ENCODE data around the gene TUSC2. TPM values are rescaled to one million over a fixed set of nuclear protein-coding genes. Genes with fewer than 3 reads are reported as not detected.
A peak's percentile ranks its signal among the peaks of the same experiment; 100 is the strongest.

The TUSC2 gene, protein sequence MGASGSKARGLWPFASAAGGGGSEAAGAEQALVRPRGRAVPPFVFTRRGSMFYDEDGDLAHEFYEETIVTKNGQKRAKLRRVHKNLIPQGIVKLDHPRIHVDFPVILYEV
- 21.2 and 26.4 TPM in 2 replicates for total RNA-seq (2014; rRNA removed; shearing (Covaris generic))

DNA sequence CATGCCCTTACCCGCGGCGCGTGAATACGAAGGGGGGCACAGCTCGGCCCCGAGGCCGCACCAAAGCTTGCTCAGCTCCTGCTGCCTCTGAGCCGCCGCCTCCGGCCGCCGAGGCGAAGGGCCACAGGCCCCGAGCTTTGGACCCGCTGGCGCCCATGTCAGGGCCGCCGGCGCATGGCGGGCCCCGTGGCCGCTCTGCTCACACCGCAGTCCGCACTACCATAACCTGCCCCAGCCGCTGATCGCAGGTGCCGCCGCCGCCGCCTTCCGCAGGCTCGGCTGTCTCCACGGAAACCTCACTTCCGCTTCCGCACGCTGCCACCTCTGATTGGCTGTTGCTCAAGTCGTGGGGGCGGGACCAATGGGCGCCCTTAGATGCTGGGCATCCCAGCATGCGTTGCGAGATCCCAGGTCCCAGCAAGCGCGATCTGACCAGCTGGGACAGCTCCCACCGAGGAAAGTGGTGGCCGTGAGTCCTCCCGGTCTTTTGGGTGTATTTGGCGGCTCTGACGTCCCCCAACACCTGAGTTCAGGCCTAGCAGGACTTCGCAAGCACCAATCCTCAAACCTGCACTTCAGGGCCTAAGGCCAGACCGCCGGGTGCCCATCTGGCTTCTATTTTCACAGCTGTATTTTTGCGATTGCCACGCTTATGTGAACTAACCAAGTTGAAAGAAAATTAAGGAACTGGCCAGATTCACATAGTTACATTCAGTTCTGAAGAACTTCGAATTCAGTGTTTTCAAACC is at the start of gene TUSC2:
TSS of gene TUSC2 (minus strand) at position 281 of the 749 bp plus-strand sequence. CDS start at position 157, 124 bp downstream.
- DNase-seq, result peak; percentile 95 to 97
- Histone ChIP-seq H3K4me1 (peaks cover 4% of the 10 kb centered on the region; the same call in 1 of the 2 replicates), H3K9me3 (replicated peaks) (no peaks in the 10 kb centered on the region), H3K4me3 (peak within 1 kb of the TSS; percentile 90), H3K36me3 (peaks cover 23% of the 10 kb centered on the region; the same call in 1 of the 2 replicates), H3K27me3 (no peaks in the 10 kb centered on the region), H3K27ac (peak within 1 kb of the TSS; percentile 11; the same call in 1 of the 2 replicates)

GRCh38 chr3:50375258-50375931 is 47.4 kb upstream of the TUSC2 start:
- Histone ChIP-seq H3K27ac (no peak overlapping the region), H3K27me3 (peaks cover 17% of the 10 kb centered on the region), H3K4me1 (no peaks in the 10 kb centered on the region), H3K36me3 (no peaks in the 10 kb centered on the region), H3K4me3 (no peak overlapping the region), H3K9me3 (replicated peaks) (no peaks in the 10 kb centered on the region)
- DNase-seq, result no peak

DNA sequence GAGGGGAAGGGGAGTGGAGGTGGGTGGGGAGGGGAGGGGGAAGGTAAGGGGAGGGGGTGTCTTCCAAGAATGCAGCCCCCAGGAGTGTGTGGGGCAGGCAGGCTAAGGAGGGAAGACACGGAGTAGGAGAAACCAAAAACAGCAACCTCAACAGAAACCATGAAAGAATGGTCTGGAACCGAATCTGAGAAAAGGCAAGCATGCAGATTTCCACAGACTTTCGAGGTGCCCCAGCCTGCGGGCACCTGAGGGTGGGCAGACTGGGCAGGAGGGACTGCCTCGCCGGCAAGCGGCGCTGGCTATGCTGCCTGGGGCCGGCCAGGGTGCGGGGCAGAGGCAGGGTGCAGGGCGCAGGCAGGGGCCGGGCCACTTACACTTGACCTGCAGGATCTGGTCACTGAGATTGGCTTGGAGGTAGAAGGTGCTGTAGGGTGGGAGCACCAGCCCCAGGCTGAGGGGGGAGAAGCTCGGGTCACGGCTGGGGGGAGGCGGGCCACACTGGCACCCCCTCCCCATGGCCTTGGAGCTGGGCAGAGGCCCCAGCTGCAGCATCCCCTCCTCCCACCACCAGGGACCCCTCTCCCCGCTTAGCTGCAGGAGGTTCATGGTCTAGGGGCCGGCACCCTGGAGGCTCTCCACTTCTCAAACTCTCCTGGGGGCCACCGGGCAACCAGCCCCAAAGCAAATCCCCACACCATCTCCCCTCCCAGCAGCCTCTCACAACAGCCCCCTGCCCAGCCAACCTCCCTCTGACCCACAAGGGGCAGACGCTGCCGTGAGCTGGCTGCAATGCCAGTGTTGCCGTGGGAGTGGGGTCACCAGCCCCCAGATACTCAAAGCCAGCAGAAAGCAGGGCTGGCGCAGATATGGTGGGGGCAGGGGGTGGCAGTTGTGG is 46.6 kb upstream of the TUSC2 start:
- H3K4me1 ChIP-seq, result no peaks in the 10 kb centered on the region
- no peak for DNase-seq
- no peaks in the 10 kb centered on the region for H3K36me3 ChIP-seq
- no peak overlapping the region for H3K4me3 ChIP-seq
- no peak overlapping the region for H3K27ac ChIP-seq
- no peaks in the 10 kb centered on the region for H3K9me3 ChIP-seq (replicated peaks)
- peaks cover 21% of the 10 kb centered on the region for H3K27me3 ChIP-seq

DNA sequence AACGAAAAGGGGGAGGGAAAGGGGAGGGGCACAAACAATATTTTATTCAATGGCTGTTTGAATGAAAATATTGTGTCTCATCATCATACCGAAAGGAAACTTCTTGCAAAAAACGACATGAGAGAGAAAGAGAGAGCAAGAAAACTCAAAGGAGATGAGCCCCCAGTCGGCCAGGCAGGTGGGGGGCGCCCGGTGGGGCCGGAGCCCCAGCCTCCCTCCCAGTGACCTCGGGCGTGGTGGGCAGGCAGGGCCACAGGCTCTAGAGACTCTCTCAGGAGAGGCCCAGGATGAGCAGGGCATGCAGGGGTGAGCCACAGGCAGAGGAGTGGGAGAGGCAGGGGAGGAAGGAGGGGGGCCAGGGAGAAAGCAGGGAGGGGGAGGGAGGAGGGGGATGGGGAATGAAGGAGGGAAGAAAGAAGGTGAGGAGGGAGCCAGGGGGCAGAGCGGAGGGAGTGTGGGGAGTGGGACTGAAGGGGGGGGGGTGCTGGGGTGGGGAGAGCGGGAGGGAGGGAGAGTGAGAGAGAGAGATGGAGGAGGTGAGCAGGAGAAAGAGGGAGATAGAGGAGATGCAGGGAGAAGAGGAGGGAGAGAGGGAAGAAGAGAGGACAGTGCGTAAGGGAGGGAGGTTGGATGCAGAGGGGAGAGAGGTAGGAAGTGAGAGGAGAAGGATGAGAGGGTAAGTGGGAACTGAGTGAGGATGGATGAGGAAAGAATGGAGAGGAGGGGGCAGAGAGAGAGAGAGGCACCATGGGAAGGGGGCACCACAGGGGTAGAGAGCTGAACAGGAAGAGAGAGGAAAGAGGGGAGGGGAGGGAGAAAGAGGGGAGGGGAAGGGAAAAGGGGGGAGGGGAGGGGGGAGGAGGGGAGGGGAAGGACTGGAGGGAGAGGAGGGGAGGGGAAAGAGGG is 45.4 kb upstream of the TUSC2 start:
- Histone ChIP-seq H3K27ac (no peak overlapping the region), H3K27me3 (peaks cover 23% of the 10 kb centered on the region), H3K4me3 (no peak overlapping the region), H3K9me3 (replicated peaks) (no peaks in the 10 kb centered on the region), H3K4me1 (no peaks in the 10 kb centered on the region), H3K36me3 (no peaks in the 10 kb centered on the region)
- no peak for DNase-seq

DNA sequence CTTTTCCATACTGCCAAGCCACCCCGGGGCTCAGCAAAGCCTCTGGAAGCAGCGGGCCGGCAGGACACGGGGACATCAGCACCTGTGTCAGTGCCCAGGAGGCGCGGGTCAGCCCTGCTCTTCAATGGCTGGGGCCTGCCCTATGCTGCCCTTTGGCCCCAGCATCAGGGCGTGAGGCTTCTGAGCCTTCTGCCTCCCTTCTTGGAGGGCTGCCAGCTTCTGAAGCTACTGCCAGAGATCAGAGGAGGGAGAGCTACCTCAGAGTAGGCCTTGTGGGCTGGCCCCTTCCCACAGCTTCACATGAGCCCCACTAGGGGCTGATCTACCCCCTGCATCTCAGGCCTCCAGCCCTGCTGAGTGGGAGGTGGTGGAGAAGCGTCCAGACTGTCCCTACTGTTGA is 44.3 kb upstream of the TUSC2 start:
- DNase-seq, result peak in 1 of 2 experiments; percentile 22
- H3K9me3 ChIP-seq (replicated peaks), result no peaks in the 10 kb centered on the region
- no peak overlapping the region for H3K27ac ChIP-seq
- H3K4me3 ChIP-seq, result no peak overlapping the region
- no peaks in the 10 kb centered on the region for H3K36me3 ChIP-seq
- no peaks in the 10 kb centered on the region for H3K4me1 ChIP-seq
- peaks cover 23% of the 10 kb centered on the region for H3K27me3 ChIP-seq

DNA sequence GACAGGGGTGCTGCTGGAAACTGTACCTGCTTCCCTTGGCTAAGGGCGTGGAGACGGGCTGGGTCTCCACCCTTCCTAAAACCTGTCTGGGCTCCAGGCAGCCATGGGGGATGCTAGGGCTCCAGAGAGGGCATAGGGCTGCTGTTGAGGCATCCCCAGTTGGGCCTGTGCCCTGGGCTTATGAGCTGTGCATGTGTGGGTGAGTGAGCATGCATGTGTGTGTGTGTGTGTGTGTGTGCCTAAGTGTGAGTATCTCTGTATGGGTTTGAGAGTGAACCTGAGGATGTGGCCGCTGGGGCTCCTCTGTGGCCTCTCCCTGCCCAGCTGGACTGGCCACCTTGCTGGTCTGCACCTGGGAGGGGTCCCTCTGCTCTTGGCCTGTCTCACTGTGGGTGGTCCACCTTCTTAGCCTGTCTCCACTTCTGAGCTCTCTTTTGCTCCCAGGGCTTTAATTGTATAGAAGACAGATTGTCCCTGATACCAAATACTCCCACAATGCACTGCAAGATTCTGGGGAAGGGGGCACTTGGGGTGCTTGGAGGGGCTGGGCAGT is 43.2 kb upstream of the TUSC2 start:
- no peak overlapping the region for H3K27ac ChIP-seq
- no peaks in the 10 kb centered on the region for H3K4me1 ChIP-seq
- no peak for DNase-seq
- H3K27me3 ChIP-seq, result peaks cover 23% of the 10 kb centered on the region
- no peak overlapping the region for H3K4me3 ChIP-seq
- H3K9me3 ChIP-seq (replicated peaks), result no peaks in the 10 kb centered on the region
- H3K36me3 ChIP-seq, result no peaks in the 10 kb centered on the region

GRCh38 chr3:50370594-50370993 is 42.6 kb upstream of the TUSC2 start:
- no peaks in the 10 kb centered on the region for H3K4me1 ChIP-seq
- peaks cover 23% of the 10 kb centered on the region for H3K27me3 ChIP-seq
- no peaks in the 10 kb centered on the region for H3K36me3 ChIP-seq
- no peak overlapping the region for H3K4me3 ChIP-seq
- no peak overlapping the region for H3K27ac ChIP-seq
- peak in 1 of 2 experiments; percentile 36 for DNase-seq
- no peaks in the 10 kb centered on the region for H3K9me3 ChIP-seq (replicated peaks)

- Histone ChIP-seq H3K4me1 (no peaks in the 10 kb centered on the region), H3K9me3 (replicated peaks) (no peaks in the 10 kb centered on the region), H3K27ac (no peak overlapping the region), H3K4me3 (no peak overlapping the region), H3K27me3 (peaks cover 23% of the 10 kb centered on the region), H3K36me3 (no peaks in the 10 kb centered on the region)
- DNase-seq, result no peak
Measured at GRCh38 chr3:50369012-50369670, 41.1 kb upstream of the TUSC2 start.

DNA sequence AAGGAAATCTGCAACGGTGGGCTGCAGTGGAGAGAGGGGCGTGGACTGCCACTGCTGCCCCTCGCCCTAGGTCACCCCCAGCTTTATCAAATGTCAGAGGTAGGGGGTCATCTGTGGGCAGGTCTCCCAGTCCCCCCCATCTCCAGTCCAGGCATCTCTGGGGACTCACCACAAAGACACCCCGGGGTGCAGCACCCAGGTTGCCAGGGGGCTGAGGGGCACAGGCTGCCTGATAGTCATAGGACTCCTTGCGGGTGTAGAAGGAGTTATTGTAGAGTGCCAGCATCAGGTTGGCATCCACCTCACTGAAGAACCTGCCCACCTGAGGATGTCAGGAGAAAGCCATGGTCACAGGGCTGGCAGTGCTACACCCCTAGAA is 37.8 kb upstream of the TUSC2 start:
- H3K27ac ChIP-seq, result no peak overlapping the region
- H3K36me3 ChIP-seq, result no peaks in the 10 kb centered on the region
- H3K9me3 ChIP-seq (replicated peaks), result no peaks in the 10 kb centered on the region
- no peak overlapping the region for H3K4me3 ChIP-seq
- H3K27me3 ChIP-seq, result peaks cover 11% of the 10 kb centered on the region
- DNase-seq, result no peak
- no peaks in the 10 kb centered on the region for H3K4me1 ChIP-seq

DNA sequence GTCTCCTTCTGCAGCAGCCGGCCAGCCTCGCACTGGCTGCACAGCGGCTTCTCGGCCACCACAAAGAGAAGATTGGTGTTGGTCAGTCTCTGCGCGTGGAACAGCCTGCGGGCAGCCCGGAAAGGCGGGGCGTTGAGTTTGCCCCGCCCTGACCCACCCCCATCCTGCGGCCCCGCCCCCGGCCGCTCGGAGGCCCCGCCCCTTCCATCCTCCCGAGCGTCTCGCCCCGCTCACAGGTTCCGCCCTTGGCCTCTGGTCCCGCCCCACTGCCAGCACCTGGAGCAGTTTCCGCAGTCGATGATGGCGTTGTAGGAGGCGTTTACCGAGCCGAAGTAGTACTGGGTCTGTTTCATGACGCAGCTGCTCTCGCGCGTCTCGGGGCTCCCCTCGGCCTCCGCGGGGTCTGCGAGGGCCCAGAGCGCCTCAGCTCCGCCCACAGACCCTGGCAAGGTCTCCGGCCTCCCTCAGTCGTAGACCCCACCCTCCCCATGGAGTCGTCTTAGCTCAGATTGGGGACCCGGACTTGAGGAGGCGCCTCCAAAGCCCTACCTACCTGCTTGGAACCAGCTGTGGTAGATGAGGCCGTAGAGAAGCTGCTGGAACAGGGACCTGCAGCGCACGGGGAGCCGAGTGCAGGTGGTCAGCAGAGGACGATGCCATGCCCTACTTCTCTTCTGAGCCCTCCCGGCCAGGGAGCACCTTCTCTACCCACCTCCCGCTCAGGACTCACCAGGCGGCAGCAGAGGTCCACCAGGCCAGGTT is 37.2 kb upstream of the TUSC2 start:
- Histone ChIP-seq H3K4me3 (no peak overlapping the region), H3K27ac (no peak overlapping the region)
- no peak for DNase-seq

GRCh38 chr3:50364573-50365079 is 36.6 kb upstream of the TUSC2 start:
- Histone ChIP-seq H3K27me3 (0 out of 2 replicates have a peak, but pooled peaks cover 2% of the 10 kb centered on the region), H3K36me3 (no peaks in the 10 kb centered on the region), H3K27ac (no peak overlapping the region), H3K4me3 (no peak overlapping the region), H3K4me1 (no peaks in the 10 kb centered on the region), H3K9me3 (replicated peaks) (no peaks in the 10 kb centered on the region)
- no peak for DNase-seq

More for the DNA sequence above, 37.2 kb upstream of the TUSC2 start:
- no peaks in the 10 kb centered on the region for H3K36me3 ChIP-seq
- no peaks in the 10 kb centered on the region for H3K4me1 ChIP-seq
- 0 out of 2 replicates have a peak, but pooled peaks cover 6% of the 10 kb centered on the region for H3K27me3 ChIP-seq
- no peaks in the 10 kb centered on the region for H3K9me3 ChIP-seq (replicated peaks)

GRCh38 chr3:50359760-50360110 is 31.7 kb upstream of the TUSC2 start:
- Histone ChIP-seq H3K27me3 (no peaks in the 10 kb centered on the region), H3K36me3 (peaks cover 4% of the 10 kb centered on the region), H3K4me1 (peaks cover 3% of the 10 kb centered on the region), H3K4me3 (peak overlapping the region; percentile 90), H3K9me3 (replicated peaks) (no peaks in the 10 kb centered on the region), H3K27ac (no peak overlapping the region)
- DNase-seq, result no peak
